GM21367 (cell line): ENCODE results near the gene TMCC1.
"Not testable (repeated sequence)": the region's sequence is repeated elsewhere in the genome, so short reads cannot be mapped to it uniquely, and the experiment has no call there.

Experiments used
- ATAC-seq: cut with Tn5 transposase; IDR thresholded peaks from one replicate; pipeline ENCODE4 v1.9.1; 2021; ENCODE audit not compliant: unreplicated experiment

TMCC1 gene

DNA sequence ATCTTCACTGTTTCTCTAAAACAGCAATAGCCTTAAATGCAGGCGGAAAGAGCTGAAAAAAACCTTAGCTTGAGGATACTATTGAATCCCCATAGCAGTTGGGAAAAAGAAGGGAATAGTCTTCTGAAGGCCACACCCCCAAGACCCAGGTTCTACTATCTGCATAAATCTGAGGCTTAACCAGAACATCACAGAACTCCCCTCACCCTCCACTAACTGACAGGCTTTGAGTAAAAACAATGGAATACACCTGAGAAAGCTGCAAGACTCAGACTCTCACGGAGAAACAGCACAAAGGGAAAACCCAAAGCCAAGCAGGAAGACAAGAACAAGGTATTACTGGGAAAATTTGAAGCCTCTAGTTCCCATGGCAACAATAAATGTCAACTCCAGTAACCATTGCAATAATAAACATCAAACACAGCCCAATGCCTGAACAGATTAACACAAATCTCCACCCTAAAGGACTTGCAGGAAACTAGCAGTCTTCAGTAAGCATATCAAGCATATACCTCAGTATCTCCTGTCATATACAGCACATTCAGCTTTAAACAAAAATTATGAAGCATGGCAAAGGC lies 56.4 kb downstream of the TMCC1 start:
- no peak for ATAC-seq

DNA sequence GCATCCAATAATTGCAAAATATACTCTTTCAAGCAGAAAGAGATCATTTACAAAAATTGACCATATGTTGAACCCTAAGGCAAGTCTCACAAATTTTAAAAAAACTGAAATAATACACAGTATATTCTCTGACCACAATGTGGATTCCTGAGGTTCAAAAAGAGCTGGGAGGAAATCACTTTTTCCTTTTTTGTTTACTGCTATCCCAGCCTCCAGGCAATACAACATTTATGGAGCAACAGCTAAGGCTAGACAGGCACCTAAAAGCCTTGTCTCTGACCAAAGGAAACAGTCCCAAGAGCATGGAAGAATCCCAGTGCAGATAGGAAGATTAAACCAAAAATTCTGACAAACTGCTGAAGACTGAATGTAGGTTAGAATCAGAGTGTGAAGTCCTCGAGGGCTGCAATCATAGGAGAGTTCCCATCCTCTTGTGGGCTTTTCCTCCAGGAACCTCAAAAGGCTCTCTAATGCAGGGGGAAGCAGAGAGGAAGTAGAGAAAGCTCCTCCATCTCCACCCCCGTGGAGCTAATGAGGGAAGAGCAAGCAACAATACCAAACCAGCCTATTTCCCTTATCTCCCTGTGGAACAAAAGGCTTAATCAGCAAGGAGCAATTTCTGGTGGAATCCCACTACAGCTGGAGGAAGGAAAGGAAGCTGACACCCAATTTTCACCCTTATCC lies 57.0 kb downstream of the TMCC1 start:
- no peak for ATAC-seq

DNA sequence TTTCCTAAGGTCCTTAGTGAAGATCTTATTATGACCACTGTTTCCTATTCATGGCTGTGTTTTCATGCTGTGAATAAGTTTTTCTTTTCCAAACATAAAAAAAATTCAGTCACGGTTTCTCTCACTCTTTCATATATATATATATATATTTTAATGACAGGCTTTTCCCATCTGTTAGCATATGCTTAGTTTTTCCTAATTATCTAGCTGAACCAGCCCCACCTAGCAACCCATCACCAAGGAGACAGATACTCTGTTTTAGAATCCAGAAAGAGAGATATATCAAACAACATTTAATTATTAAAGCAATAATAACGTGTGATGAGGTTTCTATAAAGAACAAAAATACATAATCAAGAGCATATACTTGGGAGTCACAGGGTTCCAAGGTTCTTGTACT lies 58.3 kb downstream of the TMCC1 start:
- ATAC-seq, result no peak

DNA sequence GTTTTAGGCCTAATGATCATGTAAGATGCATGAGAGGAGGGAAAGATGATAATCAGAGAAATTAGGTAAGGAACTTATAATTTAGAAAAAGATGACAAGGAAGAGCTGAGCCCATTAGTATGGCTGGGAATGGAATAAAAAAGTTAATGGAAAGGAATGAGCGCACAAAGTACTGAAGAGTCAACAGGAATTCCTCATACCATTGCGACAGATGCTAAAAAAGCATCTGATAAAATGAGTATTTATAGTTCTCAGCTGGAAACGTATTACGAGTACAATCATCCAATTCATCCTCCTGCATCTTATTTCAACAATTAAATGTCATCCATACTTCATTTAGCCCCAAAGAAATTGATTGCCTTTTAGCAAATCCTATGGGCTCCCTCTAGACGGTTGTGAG lies 58.9 kb downstream of the TMCC1 start:
- ATAC-seq, result no peak

DNA sequence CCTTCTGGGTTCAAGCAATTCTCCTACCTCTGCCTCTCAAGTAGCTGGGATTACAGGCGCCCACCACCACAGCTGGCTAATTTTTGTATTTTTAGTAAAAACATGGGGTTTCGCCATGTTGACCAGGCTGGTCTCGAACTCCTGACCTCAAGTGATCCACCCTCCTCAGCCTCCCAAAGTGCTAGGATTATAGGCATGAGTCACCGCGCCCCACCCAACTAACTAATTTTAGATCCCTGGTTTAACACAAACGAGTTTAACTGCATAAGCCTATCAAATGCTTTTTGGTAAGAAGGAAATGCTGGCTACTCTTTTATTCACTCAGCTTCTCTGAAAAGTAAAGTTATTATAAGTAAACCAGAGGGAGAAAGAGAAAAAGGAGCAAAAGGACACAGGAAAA lies 61.6 kb downstream of the TMCC1 start:
- ATAC-seq, result not testable (repeated sequence)

DNA sequence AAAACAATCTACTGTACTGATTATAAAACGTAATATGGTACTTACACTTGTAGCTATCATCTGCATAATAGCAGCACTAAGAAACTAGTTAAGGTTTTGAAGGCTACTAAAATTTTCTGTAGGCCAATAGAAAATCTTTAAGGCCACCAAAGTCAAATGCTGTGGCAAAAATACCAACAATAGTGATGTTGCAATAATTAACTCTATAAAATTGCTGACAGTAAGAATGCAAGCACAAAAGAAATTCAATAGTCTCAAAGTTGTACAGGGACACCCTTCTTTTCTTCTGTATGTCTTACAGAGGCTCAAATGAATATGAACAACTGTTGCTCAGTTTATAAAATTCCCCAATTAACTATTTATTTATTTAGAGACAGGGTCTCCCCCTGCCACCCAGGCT lies 62.0 kb downstream of the TMCC1 start:
- ATAC-seq, result no peak

DNA sequence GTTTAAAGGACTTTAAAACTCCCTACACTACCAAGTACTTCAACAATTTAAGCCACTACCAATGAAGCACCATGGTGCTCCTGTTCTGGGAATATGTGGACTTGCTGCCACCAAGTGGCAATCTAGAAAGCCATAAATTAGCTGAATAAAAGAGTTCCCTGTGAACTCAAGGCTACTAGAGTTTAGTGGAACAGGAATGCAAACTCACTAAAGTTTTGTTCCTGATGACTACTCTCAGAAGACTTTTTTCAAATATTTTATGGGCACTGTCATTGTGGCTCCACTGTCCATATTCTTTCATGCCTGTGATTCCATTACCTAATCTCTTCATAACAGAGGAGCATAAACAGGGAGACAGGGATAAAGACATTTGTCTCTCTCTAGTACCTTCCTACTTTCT lies 63.9 kb downstream of the TMCC1 start:
- no peak for ATAC-seq

DNA sequence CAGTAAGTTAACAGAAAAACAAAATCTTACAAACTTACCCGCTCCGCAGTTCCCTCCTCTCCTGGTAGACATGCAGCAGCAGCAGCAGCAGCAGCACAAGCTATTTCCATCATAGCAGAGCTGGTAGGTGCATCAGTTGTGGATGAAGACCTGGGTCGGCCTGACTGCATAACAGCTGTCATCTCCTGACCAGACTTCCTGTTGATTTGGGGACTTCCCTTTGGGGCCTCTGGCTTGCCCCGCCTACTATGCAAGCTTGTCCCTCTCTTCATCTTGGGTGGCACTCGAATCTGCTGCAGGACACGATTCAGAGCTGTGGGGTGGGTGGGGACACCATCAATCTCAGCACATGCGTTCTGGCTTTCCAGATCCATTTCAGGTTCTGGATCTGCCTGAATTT lies 65.7 kb downstream of the TMCC1 start:
- peak; percentile 63 for ATAC-seq

DNA sequence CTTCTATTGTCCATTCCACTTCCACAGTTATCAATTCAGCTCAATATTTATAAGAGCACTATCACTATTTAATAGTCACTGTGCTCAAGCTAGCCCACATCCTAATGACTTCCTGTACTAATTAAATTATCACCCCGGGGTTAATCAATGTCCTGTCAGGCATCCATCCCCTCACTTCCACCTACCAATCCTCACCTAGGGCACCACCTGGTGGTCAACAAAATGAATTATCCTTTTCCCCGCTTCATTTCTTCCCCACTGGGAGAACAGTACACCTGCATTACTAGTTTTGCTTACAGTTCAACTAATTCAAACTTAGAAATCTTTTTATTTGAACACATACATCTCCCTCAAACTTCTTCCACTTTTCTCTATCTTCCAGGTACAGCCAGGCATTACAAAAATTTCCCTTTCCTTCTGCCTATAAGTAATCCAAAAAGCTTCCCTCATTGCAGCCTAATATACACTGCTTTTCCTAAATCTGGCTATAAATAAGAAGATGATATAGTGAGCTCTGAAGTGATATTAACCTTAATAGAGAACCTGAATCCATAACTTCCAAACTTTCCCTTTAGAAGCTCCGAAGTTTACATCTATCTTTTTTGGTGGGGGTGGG lies 68.5 kb downstream of the TMCC1 start:
- no peak for ATAC-seq

DNA sequence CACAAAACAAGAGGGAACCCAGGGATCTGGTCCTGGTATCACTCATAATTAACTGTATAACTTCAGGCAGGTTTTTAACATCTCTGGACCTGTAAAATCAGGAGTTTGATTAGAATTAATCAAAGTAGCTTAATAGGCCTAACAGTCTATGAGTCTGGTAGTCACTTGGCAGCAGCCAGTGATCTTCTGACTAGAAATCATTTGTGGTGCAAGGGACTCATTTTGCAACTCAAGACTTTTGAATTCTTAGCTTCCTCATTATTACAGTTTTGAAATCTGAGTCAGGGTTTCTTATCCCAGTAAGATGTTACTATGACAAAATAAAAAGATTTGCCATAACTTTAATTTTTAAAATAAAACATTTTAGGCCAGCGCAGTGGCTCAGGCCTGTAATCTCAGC lies 70.8 kb downstream of the TMCC1 start:
- ATAC-seq, result no peak

DNA sequence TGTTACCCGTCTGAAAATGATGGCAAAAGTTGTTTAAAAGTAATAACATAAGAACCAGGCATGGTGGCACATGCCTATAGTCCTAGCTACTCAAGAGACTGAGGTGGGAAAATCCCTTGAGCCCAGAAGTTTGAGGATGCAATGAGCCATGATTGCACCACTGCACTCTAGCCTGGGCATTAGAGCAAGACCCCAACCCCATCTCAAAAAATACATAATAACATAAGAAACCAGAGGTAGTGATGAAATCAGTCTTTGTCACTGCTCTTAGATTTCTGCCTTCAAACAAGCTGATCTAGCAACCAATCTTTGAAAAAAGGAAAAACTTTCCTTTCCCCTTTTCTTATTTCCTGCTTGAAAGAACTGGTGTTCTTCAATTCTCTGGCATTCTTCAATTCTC lies 71.3 kb downstream of the TMCC1 start:
- no peak for ATAC-seq

DNA sequence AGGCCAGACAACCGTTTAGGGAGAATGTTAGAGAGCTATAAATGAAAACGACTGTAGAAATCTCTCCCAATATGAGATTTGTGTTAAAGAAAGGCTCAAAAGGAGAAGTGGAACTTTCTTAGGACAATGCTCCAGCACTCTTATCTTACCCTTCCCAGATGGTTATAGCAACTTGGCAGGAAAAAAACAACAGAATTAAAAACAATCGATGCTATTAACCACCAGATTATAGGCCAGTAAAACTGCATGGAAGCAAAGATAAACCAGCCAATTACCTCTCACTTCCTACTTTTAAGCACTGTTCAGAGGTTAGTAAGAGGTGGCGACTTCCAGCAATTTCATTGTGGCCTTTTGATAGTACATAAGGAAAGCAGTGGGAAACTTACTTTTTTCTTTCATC lies 72.9 kb downstream of the TMCC1 start:
- no peak for ATAC-seq

DNA sequence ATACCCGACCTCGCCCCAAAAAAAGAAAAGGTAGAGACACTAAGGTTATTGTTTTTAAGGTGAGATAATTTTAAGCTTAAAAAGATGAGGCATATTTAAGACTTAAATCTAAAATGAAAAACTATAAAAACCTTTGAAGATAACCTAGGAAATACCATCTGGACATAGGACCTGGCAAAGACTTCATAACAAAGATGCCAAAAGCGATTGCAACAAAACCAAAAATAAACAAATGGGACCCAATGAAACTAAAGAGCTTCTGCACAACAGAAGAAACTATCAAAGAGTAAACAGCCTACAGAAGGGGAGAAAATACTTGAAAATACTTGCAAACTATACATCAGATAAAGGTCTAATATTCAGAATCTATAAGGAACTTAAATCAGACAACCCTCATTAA lies 80.9 kb downstream of the TMCC1 start:
- no peak for ATAC-seq

DNA sequence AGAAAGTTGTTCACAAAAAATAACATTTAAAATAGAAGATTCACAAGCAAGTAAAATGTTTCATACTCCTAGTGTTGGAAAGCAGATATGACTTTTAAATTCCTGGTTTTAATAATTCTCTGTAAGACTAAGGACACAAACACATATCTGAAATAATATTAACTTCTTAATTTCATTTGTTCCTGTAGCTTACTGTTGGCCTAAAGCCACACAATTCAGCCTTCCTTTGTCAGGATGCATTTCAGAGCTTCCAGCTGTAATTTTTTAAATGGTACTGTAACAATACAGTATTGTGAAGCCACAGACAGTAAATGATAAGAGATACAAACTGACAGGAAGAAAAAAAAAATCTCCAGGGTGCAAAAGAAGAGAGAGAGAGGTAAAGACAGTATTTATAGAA lies 84.2 kb downstream of the TMCC1 start:
- ATAC-seq, result no peak

DNA sequence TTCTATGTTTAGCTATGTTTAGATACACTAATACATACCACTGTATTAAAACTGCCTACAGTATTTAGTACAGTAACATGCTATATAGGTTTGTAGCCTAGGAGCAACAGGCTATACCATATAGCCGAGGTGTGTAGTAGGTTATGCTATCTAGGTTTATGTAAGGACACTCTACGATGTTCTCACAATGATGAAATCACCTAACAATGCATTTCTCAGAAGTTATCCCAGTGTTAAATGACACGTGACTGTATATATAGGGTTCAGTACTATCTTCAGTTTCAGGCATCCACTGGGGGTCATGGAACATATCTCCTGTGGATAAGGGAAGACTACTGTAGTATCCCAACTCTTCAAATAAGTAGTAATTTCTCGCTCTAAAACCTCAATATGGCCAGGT lies 97.4 kb downstream of the TMCC1 start:
- no peak for ATAC-seq

DNA sequence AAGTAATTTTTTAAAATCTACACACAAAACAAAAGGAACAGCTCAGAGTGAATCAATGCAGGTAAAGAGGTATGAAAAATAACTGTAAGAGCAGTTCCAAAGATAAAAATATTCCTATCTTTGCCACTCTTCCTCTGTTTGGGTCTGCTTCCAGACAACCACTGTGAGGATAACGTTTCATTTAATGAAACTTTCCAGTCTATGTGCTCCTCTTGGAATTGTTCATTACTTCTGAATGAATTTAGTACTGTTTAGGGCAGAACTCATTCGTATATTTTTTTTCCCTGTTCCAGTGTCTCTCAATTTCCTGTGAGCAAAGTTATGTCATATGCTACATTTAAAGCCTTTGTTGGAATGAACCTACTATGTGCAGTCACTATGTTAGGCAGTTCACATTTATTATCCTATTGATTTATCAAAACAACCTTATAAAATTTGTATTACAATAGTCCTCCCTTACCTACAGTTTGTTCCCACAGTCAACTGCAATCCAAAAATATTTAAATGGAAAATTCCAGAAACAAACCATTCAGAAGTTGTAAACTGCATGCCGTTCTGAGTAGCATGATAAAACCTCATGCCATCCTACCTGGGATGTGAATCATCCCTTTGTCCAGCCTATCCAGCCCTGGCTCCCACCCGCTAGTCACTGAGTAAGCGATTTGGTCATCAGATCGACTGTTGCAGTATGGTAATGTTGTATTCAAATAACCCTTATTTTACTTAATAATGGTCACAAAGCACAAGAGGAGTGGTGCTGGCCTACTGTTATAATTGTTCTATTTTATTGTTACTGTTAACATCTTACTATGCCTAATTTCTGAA lies 98.1 kb downstream of the TMCC1 start:
- ATAC-seq, result no peak

DNA sequence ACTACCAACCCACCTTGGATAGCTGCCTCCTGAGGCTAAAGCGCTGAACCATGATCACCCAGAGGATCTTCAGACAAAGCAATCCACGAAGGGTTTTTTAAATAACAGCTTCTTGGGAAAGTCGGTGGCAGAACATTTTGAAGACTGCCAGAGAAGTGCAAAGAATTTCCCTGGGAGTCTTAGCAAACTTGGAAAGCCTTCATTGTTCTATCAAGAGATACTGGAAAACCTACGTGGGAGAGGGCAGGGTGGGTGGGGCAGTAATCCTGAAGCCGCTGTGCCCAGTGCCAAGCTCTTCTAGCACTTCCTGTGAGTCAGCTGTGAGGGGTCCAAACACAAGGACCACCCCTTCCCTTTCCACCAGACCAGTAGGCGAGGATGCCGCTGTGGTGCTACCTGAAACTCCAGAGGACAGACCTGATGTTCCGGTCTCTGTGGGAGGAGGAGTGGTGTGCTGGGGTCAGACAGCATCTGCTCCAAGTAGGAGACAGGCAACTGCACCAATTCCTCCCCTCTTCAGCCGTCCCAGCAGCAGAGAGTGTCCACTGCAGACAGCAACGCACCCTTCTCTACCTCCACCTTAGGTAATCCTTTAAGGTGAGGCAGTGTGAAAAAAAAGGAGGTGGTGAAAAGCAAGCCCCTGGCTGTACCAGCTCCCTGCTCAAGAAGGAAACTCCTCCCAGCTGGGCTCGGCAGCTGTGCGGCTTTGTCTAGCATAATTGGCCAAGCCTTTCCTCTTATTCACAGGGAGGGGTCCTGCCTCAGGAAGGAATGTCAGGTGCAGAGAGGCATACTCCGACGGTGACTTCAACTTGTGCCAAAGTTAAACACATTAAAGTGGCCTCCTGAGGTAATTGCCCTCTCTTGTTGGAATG lies 99.0 kb downstream of the TMCC1 start:
- no peak for ATAC-seq

DNA sequence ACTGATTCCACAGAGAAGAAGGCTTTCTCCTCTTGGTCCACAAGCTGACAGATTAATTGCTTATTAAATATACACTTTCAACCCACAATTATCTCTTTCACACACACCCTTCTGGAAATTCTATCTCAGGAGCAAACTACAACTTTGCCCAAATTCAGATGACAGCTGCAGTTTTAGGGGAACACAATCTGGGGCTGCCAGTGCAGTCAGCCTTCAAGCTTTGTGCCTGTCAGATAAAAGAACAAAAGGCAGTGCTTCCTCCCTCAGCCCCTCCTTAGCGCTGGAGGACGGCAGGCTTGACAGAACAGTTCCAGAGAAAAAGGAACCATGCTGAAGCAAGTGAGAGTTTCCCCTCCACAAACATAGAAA lies 99.6 kb downstream of the TMCC1 start:
- ATAC-seq, result no peak

DNA sequence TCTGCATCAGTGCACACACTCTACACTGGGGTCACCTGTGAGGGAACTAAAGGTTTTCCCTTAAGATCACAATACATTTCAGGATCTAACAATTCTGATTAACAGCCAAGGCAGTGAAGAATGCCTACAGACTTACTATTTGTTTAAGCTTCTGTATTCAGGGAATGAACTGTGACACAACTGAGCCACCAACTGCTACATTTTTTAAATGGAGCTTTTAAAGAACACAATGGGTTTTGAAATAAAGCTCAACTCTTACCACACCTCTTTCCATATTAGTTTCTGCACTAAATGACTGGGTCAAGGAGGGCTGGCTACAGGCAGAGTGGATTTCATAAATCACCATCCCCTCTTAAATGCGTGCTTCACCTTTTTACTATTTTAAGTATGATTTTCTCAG lies 100.2 kb downstream of the TMCC1 start:
- ATAC-seq, result no peak

DNA sequence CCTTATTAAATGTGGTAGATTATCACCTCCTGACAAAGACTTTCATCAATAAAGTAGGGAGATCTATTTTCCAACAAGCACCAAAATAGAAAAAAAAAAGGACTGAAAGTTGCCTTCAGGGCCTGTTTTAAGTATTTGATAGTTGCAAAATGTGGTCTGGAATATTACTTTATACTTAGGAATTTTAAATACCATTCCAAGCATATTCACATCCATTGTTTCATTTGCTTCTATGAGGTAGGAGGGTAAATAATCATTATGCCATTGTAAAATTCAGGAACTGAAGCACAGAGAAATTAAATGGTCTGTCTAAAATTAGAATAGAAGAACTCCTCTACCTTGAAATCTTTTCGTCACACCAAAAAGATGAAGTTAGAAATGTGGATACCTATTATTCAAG lies 110.0 kb downstream of the TMCC1 start:
- no peak for ATAC-seq

DNA sequence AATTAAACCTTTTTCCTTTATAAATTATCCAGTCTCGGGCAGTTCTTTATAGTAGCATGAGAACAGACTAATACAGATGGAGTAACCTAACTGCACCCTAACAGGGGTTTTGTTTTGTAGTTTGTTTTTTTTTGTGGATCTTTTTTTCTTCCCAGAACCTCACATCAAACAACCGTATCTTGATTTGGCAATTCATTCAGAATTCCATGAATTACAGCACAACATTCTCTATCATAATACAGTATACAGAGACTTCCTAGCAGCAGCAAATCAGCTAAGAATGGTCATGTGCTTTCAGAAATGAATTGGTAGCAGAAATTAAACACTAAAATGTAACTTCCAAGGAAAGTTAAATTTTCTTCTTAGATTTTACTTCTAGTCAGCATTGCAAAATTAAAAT lies 114.6 kb downstream of the TMCC1 start:
- no peak for ATAC-seq
